ENCODE data around the gene MYZAP. TPM values are rescaled to one million over a fixed set of nuclear protein-coding genes. Genes with fewer than 3 reads are reported as not detected.

The MYZAP gene
- total RNA-seq, 1 experiment from 2014 or later: 5.1 TPM

- Mint-ChIP-seq H3K27me3 (ENCODE audit: unreplicated experiment) (no peaks in the 10 kb centered on the region), H3K9me3 (ENCODE audit: low read depth, unreplicated experiment) (no peaks in the 10 kb centered on the region), H3K4me1 (ENCODE audit: low read depth, unreplicated experiment) (peaks cover 26% of the 10 kb centered on the region), H3K36me3 (ENCODE audit: insufficient read depth, unreplicated experiment) (peaks cover 34% of the 10 kb centered on the region), H3K4me3 (ENCODE audit: low read depth, unreplicated experiment) (peak overlapping the region; percentile 78), H3K27ac (ENCODE audit: unreplicated experiment) (peak overlapping the region; percentile 63)
- BruUV-seq (replicated peaks): TSS peak; percentile 85
- TF ChIP-seq CTCF (IDR thresholded peaks at IDR 0.05; ENCODE audit: unreplicated experiment): no peak
- intact Hi-C loops (cut with micrococcal nuclease; ENCODE audit: unreplicated experiment): loop anchor here (1.0 to 5.0 kb wide), 2 partner anchors 31 to 144 kb away; no protein-coding TSS in a partner anchor
- CTCF ChIA-PET: interaction anchor here (0.6 to 2.2 kb wide), 10 partner anchors 9 to 365 kb away, joined by 3 to 14 read pairs (median 6); no protein-coding TSS in a partner anchor
- DNase-seq: no peak
These were observed 114.2 kb downstream of the MYZAP start for GRCh38 chr15:57705746-57706404.

DNA sequence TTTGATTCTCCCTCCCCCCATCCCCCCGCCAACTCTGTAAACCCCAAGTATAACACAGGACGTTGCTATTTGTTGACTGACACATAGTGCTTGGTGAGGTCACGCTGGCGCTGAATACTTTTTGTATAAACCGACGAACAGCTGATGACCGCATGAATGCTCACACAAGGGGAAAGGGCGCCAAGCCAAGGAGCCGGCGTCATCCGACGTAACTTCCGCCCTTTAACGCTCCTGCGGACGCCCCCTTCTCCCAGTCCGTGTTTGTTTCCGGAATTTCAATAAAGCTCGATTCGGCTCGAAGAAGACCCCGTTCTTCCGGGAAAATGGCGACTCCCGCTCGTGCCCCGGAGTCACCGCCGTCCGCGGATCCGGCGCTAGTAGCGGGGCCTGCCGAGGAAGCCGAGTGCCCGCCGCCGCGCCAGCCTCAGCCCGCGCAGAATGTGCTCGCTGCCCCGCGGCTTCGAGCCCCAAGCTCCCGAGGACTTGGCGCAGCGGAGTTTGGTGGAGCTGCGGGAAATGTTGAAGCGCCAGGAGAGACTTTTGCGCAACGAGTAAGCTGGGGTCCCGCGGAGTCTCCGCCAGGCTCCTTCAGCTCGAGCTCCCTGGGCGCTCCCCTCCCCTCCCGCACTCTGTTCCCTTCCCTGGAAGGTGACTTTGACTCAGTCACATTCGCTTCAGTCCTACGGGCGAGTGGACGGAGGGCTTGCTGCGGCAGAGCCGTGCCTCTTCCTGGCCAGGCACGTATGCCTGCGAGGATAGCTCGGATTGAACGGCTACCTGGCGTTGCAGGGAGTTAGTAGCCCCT lies 114.9 kb downstream of the MYZAP start, which contains the start of gene POLR2M:
Gene POLR2M (plus strand): TSS at position 310 of the 805 bp plus-strand sequence. CDS start 129 bp downstream, at position 439.
- peaks cover 40% of the 10 kb centered on the region for H3K36me3 Mint-ChIP-seq (ENCODE audit: insufficient read depth, unreplicated experiment)
- peak; percentile 96 for DNase-seq
- CTCF ChIA-PET: interaction anchor here (1.1 to 2.2 kb wide), 11 partner anchors 10 to 364 kb away, joined by 3 to 14 read pairs (median 5); no protein-coding TSS in a partner anchor
- H3K9me3 Mint-ChIP-seq (ENCODE audit: low read depth, unreplicated experiment): no peaks in the 10 kb centered on the region
- H3K27me3 Mint-ChIP-seq (ENCODE audit: unreplicated experiment): no peaks in the 10 kb centered on the region
- peaks cover 34% of the 10 kb centered on the region for H3K4me1 Mint-ChIP-seq (ENCODE audit: low read depth, unreplicated experiment)
- peak within 1 kb of the TSS; percentile 63 for H3K27ac Mint-ChIP-seq (ENCODE audit: unreplicated experiment)
- intact Hi-C loops (cut with micrococcal nuclease; ENCODE audit: unreplicated experiment): loop anchor here (1.0 to 5.0 kb wide), 3 partner anchors 31 to 144 kb away; no protein-coding TSS in a partner anchor
- TF ChIP-seq CTCF (IDR thresholded peaks at IDR 0.05; ENCODE audit: unreplicated experiment): no peak
- H3K4me3 Mint-ChIP-seq (ENCODE audit: low read depth, unreplicated experiment): peak within 1 kb of the TSS; percentile 78
- no TSS peak for BruUV-seq (replicated peaks)

- CTCF ChIA-PET: interaction anchor here (2.1 to 2.2 kb wide), 2 partner anchors 46 to 148 kb away, joined by 8 to 14 read pairs; no protein-coding TSS in a partner anchor
These were observed 116.3 kb downstream of the MYZAP start for GRCh38 chr15:57708047-57708446.

More at GRCh38 chr15:57708047-57708446, 116.3 kb downstream of the MYZAP start:
- intact Hi-C loops (cut with micrococcal nuclease; ENCODE audit: unreplicated experiment): loop anchor here (5.0 kb wide), 1 partner anchor 146 kb away; no protein-coding TSS in a partner anchor
- Mint-ChIP-seq H3K4me3 (ENCODE audit: low read depth, unreplicated experiment) (peak overlapping the region; percentile 78), H3K9me3 (ENCODE audit: low read depth, unreplicated experiment) (no peaks in the 10 kb centered on the region), H3K27me3 (ENCODE audit: unreplicated experiment) (no peaks in the 10 kb centered on the region), H3K27ac (ENCODE audit: unreplicated experiment) (no peak overlapping the region), H3K4me1 (ENCODE audit: low read depth, unreplicated experiment) (peaks cover 36% of the 10 kb centered on the region), H3K36me3 (ENCODE audit: insufficient read depth, unreplicated experiment) (peaks cover 53% of the 10 kb centered on the region)
- no peak for DNase-seq
- TF ChIP-seq CTCF (IDR thresholded peaks at IDR 0.05; ENCODE audit: unreplicated experiment): no peak
- no TSS peak for BruUV-seq (replicated peaks)
